ENCODE measurements around the gene BMP2. TPM values are rescaled to one million over a fixed set of nuclear protein-coding genes. Genes with fewer than 3 reads are reported as not detected.

The BMP2 gene
- total RNA-seq, 2 donors from 2014 or later, result 13.5 to 14.8 TPM

GRCh38 chr20:6783752-6784151, 16.3 kb downstream of the BMP2 start:
- H3K27ac ChIP-seq, result no peak overlapping the region
- H3K36me3 ChIP-seq (replicated peaks in 1 of 2; ENCODE audit: insufficient read depth in 1 of 2, low read depth in 2 of 2), result peaks cover 0 to 1% of the 10 kb centered on the region in 2 donors
- no peak for DNase-seq
- WGBS, 2 donors, result 87 to 88% methylated on average over 5 of the region's 5 CpGs
- H3K9me3 ChIP-seq, result no peaks in the 10 kb centered on the region
- no peaks in the 10 kb centered on the region for H3K27me3 ChIP-seq
- peaks cover 9% of the 10 kb centered on the region for H3K4me1 ChIP-seq
- H3K4me3 ChIP-seq, result no peak overlapping the region
- no peak for ATAC-seq
- intact Hi-C loops (cut with DNase I), result no loop called here
- TF ChIP-seq POLR2A (IDR thresholded peaks at IDR 0.05), result no peak
- no peak for TF ChIP-seq CTCF (IDR thresholded peaks at IDR 0.05)

GRCh38 chr20:6784210-6784631, 16.7 kb downstream of the BMP2 start:
- intact Hi-C loops (cut with DNase I), result no loop called here
- Histone ChIP-seq H3K36me3 (replicated peaks in 1 of 2; ENCODE audit: insufficient read depth in 1 of 2, low read depth in 2 of 2) (no peaks in the 10 kb centered on the region), H3K27ac (no peak overlapping the region), H3K27me3 (no peaks in the 10 kb centered on the region), H3K9me3 (no peaks in the 10 kb centered on the region), H3K4me3 (no peak overlapping the region), H3K4me1 (peaks cover 9% of the 10 kb centered on the region)
- ATAC-seq, result no peak
- 62 to 67% methylated on average over 5 of the region's 5 CpGs for WGBS, 2 donors
- TF ChIP-seq CTCF (IDR thresholded peaks at IDR 0.05) (no peak), POLR2A (IDR thresholded peaks at IDR 0.05) (no peak)
- DNase-seq, result no peak

GRCh38 chr20:6784767-6785166, 17.3 kb downstream of the BMP2 start:
- H3K9me3 ChIP-seq, result no peaks in the 10 kb centered on the region
- H3K36me3 ChIP-seq (replicated peaks in 1 of 2; ENCODE audit: insufficient read depth in 1 of 2, low read depth in 2 of 2), result no peaks in the 10 kb centered on the region
- TF ChIP-seq CTCF (IDR thresholded peaks at IDR 0.05), result no peak
- TF ChIP-seq POLR2A (IDR thresholded peaks at IDR 0.05), result no peak
- no peak overlapping the region for H3K4me3 ChIP-seq
- intact Hi-C loops (cut with DNase I), result no loop called here
- peaks cover 8% of the 10 kb centered on the region for H3K4me1 ChIP-seq
- ATAC-seq (no peak), DNase-seq (no peak)
- H3K27me3 ChIP-seq, result no peaks in the 10 kb centered on the region
- 75 to 81% methylated on average over 3 of the region's 3 CpGs for WGBS, 2 donors
- H3K27ac ChIP-seq, result no peak overlapping the region

GRCh38 chr20:6786548-6786947, 19.1 kb downstream of the BMP2 start:
- ATAC-seq (no peak), DNase-seq (no peak)
- H3K4me3 ChIP-seq, result no peak overlapping the region
- 63 to 82% methylated on average over 2 of the region's 2 CpGs for WGBS, 2 donors
- intact Hi-C loops (cut with DNase I), result no loop called here
- H3K36me3 ChIP-seq (replicated peaks in 1 of 2; ENCODE audit: insufficient read depth in 1 of 2, low read depth in 2 of 2), result no peaks in the 10 kb centered on the region
- no peaks in the 10 kb centered on the region for H3K4me1 ChIP-seq
- TF ChIP-seq POLR2A (IDR thresholded peaks at IDR 0.05) (no peak), CTCF (IDR thresholded peaks at IDR 0.05) (no peak)
- H3K27ac ChIP-seq, result no peak overlapping the region
- no peaks in the 10 kb centered on the region for H3K27me3 ChIP-seq
- no peaks in the 10 kb centered on the region for H3K9me3 ChIP-seq

- ATAC-seq, result no peak
- intact Hi-C loops (cut with DNase I), result no loop called here
- Histone ChIP-seq H3K27ac (no peak overlapping the region), H3K27me3 (no peaks in the 10 kb centered on the region), H3K4me3 (no peak overlapping the region), H3K4me1 (no peaks in the 10 kb centered on the region), H3K36me3 (replicated peaks in 1 of 2; ENCODE audit: insufficient read depth in 1 of 2, low read depth in 2 of 2) (no peaks in the 10 kb centered on the region), H3K9me3 (no peaks in the 10 kb centered on the region)
- DNase-seq, result no peak
- TF ChIP-seq CTCF (IDR thresholded peaks at IDR 0.05), result no peak
- no peak for TF ChIP-seq POLR2A (IDR thresholded peaks at IDR 0.05)
- WGBS, 2 donors, result 75% methylated on average over 4 of the region's 4 CpGs
Measured at GRCh38 chr20:6792789-6793188, 25.3 kb downstream of the BMP2 start.

All from body of pancreas (tissue), 4 donors.